Left lung (tissue), 10 donors: ENCODE results near the gene DUS1L. TPM values are rescaled to one million over a fixed set of nuclear protein-coding genes. Genes with fewer than 3 reads are reported as not detected.

Experiments
- ATAC-seq: fragments of 200-7000 bp; cut with Tn5 transposase; one replicate; pipeline ENCODE4 v1.9.1; 2020; ENCODE audit warnings: moderate library complexity
- DNase-seq, 4 donors: peaks; one replicate each; pipeline ENCODE4 v3.0.0-alpha.2; 2013 to 2020
- H3K27ac ChIP-seq, 2 donors: fragments of 200-600 bp; sonication (generic) in 1 of 2; one replicate each; pipeline versions ENCODE4 v1.5.0 to v1.8.0; 2020 to 2021
- H3K27me3 ChIP-seq, 2 donors: fragments of 200-600 bp; sonication (generic) in 1 of 2; one replicate each; pipeline versions ENCODE4 v1.5.0 to v1.8.0; 2020 to 2021
- H3K36me3 ChIP-seq, 2 donors: fragments of 200-600 bp; sonication (generic) in 1 of 2; one replicate each; pipeline versions ENCODE4 v1.5.0 to v1.8.0; 2020 to 2021
- H3K4me1 ChIP-seq, 2 donors: fragments of 200-600 bp; one replicate each; pipeline ENCODE4 v1.8.0; 2021
- H3K4me3 ChIP-seq, 2 donors: fragments of 200-600 bp; sonication (generic) in 1 of 2; one replicate each; pipeline versions ENCODE4 v1.5.0 to v1.8.0; 2020 to 2021; ENCODE audit warnings: mild to moderate bottlenecking in 1 of 2
- H3K9me3 ChIP-seq, 2 donors: fragments of 200-600 bp; sonication (generic) in 1 of 2; one replicate each; pipeline versions ENCODE4 v1.5.0 to v1.8.0; 2020 to 2021
- intact Hi-C, 2 donors: fragments of 100-400 bp; cut with DNase I; formaldehyde crosslinking; loops; one replicate each; pipeline versions ENCODE4 v1.11.2 to v1.14.2; 2022
- polyA plus RNA-seq, 6 donors: library from polyadenylated mRNA; unstranded; fragments of 120-200 nt; gene quantifications; one replicate each; pipeline ENCODE4 v1.2.1, GENCODE V29; 2013; ENCODE audit not compliant: insufficient read length in 6 of 6
- total RNA-seq, 2 donors: library from RNA; stranded (reverse); fragmentation: NEBNext Ultra II Directional; extraction: Animal tissue kit (Norgen Biotek cat#: 25700); gene quantifications; one replicate each; pipeline ENCODE4 v1.2.1, GENCODE V29; 2021
- TF ChIP-seq, protein P1 (sequence below), 2 donors: fragments of 200-600 bp; sonication (generic) in 1 of 2; IDR thresholded peaks; one replicate each; pipeline versions ENCODE4 v1.5.0 to v1.8.0; 2021; ENCODE audit warnings: antibody characterized with exemption in 2 of 2
- donor health status: DM: no; HTN: yes; CAD: no.
- donor health status: DM: no; HTN: no; CAD: no.

DUS1L gene
- total and polyA plus RNA-seq, 8 donors: 55.7 to 103 (median 74.0) TPM

DNA sequence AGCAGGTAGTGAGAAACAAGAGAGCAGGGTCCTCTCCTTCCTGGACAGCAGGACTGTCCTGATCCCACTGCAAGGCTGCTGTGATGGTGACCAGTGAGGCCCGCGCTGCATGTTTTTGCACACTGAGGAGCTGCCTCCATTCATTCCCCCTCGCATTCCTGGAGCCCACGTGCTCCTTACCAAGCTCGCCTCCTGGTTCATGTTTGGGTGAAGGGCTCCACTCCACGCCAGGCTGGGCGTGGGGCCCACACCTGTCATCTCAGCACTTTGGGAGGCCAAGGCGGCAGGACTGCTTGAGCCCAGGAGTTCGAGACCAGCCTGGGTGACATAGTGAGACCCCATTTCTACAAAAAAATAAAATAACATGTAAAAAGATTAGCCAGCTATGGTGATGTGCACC lies 47.8 kb upstream of the DUS1L start:
- H3K9me3 ChIP-seq: no peaks in the 10 kb centered on the region
- peaks cover 0 to 8% of the 10 kb centered on the region in 2 donors for H3K36me3 ChIP-seq
- DNase-seq: no peak
- TF ChIP-seq, protein P1, sequence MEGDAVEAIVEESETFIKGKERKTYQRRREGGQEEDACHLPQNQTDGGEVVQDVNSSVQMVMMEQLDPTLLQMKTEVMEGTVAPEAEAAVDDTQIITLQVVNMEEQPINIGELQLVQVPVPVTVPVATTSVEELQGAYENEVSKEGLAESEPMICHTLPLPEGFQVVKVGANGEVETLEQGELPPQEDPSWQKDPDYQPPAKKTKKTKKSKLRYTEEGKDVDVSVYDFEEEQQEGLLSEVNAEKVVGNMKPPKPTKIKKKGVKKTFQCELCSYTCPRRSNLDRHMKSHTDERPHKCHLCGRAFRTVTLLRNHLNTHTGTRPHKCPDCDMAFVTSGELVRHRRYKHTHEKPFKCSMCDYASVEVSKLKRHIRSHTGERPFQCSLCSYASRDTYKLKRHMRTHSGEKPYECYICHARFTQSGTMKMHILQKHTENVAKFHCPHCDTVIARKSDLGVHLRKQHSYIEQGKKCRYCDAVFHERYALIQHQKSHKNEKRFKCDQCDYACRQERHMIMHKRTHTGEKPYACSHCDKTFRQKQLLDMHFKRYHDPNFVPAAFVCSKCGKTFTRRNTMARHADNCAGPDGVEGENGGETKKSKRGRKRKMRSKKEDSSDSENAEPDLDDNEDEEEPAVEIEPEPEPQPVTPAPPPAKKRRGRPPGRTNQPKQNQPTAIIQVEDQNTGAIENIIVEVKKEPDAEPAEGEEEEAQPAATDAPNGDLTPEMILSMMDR (IDR thresholded peaks at IDR 0.05): no peak
- intact Hi-C loops: no loop called here
- H3K27ac ChIP-seq: peak overlapping the region; percentile 20 to 47
- peaks cover 4 to 6% of the 10 kb centered on the region in 2 donors for H3K4me1 ChIP-seq
- H3K27me3 ChIP-seq: no peaks in the 10 kb centered on the region
- ATAC-seq: peak; percentile 38
- no peak overlapping the region for H3K4me3 ChIP-seq

DNA sequence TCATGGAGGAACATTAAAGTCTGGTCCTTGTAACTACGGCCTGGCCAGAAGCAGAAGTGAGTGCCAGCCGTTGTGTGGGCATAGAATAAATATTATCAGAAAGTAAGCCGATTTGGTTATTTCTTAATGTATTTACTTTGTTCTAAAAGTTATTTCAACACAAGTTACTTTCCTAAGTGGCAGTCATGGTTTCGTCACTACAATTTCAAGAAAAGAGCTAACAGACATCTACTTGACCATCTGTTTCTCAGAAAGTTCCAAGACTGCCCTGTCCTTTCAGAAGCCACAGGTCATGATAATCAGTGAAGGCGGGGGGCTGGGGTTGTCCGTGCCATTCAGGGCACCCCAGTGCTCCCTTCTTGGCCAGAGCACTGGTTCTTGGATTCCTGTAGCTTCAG lies 47.3 kb upstream of the DUS1L start:
- H3K9me3 ChIP-seq: no peaks in the 10 kb centered on the region
- peaks cover 4% of the 10 kb centered on the region in 2 donors for H3K4me1 ChIP-seq
- TF ChIP-seq, protein P1 (IDR thresholded peaks at IDR 0.05): no peak
- DNase-seq: no peak
- peaks cover 0 to 8% of the 10 kb centered on the region in 2 donors for H3K36me3 ChIP-seq
- ATAC-seq: peak; percentile 69
- H3K27me3 ChIP-seq: no peaks in the 10 kb centered on the region
- intact Hi-C loops: no loop called here
- H3K4me3 ChIP-seq: no peak overlapping the region
- H3K27ac ChIP-seq: peak overlapping the region; percentile 20 to 78

DNA sequence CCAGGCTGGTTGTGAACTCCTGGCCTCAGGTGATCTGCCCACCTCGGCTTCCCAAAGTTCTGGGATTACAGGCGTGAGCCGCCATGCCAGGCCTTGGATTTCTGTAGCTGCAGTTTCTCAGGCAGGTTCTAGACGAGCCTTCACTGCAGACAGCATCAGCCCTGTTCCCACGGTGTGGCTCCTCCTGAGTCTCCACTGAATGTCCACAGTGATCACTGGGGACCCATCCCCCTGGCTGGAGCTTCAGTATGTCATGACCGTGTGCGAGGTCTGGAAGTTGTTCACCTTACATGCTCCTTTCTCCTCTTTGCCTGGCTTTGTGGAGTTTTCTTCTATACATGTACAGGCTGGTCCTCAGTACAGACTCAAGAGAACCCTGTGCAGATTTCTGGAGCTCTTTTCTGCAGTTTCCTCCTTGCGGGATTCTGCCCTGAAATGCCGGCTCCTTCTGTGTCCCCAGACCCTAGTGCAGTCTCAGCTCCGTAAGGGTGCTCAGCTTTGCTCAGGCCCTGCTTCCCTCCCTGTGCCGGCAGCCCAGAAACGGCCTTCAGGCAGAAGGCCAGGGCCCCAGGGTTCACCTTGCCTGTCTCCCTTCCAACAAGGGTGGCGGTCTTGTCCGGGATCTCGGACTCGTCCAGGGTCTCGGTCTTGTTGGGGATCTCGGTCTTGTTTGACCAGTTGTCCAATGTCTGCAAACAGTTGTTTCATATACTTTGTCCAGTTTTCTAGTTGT lies 46.7 kb upstream of the DUS1L start:
- intact Hi-C loops: no loop called here
- H3K27ac ChIP-seq: peak overlapping the region; percentile 20 to 78

DNA sequence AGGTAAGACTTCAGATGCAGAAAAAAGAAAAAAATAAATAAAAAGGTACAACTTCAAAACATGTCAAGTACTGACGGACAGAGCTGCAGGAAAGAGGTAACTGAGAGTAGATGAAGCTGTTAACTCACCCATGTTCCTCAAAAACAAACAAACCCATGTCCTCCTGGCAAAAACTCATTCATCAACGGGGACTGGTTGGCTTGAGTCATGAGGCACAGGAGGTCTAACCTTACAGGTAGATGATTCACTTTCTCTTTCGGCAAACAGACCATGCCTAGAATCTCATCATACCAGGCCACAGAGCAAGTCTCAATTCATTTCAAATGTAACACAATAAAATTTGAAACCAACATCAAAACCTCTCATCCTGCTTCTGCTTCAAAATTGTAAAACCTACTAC lies 44.7 kb upstream of the DUS1L start:
- no peak for DNase-seq
- H3K27ac ChIP-seq: no peak overlapping the region
- intact Hi-C loops: no loop called here
- H3K9me3 ChIP-seq: no peaks in the 10 kb centered on the region
- H3K27me3 ChIP-seq: no peaks in the 10 kb centered on the region
- peak; percentile 2 for ATAC-seq
- H3K36me3 ChIP-seq: peaks cover 0 to 8% of the 10 kb centered on the region in 2 donors
- no peak overlapping the region for H3K4me3 ChIP-seq
- TF ChIP-seq, protein P1 (IDR thresholded peaks at IDR 0.05): no peak
- H3K4me1 ChIP-seq: peaks cover 22 to 30% of the 10 kb centered on the region in 2 donors

More for the DNA sequence above, 46.7 kb upstream of the DUS1L start:
- peaks cover 0 to 8% of the 10 kb centered on the region in 2 donors for H3K36me3 ChIP-seq
- H3K9me3 ChIP-seq: no peaks in the 10 kb centered on the region
- H3K27me3 ChIP-seq: no peaks in the 10 kb centered on the region
- no peak overlapping the region for H3K4me3 ChIP-seq
- ATAC-seq: peak; percentile 42
- no peak for DNase-seq
- TF ChIP-seq, protein P1 (IDR thresholded peaks at IDR 0.05): no peak
- peaks cover 4 to 10% of the 10 kb centered on the region in 2 donors for H3K4me1 ChIP-seq

DNA sequence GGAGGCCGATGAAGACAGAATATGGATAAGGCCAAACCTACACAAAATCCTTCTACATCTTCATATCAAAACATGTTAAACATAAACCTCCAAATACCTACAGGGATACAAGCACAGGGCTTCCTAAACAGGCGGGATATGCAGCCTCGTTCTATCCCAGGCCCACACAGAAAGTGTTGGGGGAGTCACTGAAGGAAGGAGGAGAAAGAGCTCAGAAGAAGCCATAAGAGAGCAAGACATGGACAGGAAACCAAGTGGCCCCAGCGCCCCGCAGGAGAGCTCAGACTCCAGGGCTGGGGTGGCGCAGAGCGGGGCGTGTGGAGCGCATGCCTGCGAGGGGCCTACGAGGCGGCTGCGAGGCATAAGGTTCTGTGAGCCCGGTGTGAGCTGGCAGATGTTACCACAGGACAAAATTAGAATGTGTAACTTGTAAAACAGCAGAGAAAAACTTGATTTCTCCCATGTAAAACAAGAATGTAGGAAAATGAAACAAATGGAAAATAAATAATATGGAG lies 43.4 kb upstream of the DUS1L start:
- Histone ChIP-seq H3K36me3 (peaks cover 0 to 8% of the 10 kb centered on the region in 2 donors), H3K4me3 (no peak overlapping the region), H3K4me1 (peaks cover 27 to 43% of the 10 kb centered on the region in 2 donors), H3K9me3 (no peaks in the 10 kb centered on the region), H3K27ac (no peak overlapping the region), H3K27me3 (no peaks in the 10 kb centered on the region)
- TF ChIP-seq, protein P1 (IDR thresholded peaks at IDR 0.05): no peak
- DNase-seq (no peak), ATAC-seq (no peak)
- intact Hi-C loops: no loop called here
